ENCODE data around the gene PEX12. TPM values are rescaled to one million over a fixed set of nuclear protein-coding genes. Genes with fewer than 3 reads are reported as not detected.
"Not testable (repeated sequence)": the region's sequence is repeated elsewhere in the genome, so short reads cannot be mapped to it uniquely, and the experiment has no call there.

PEX12 gene
- total and polyA plus RNA-seq, 2 of the 4 experiments (the other 2 are of a cell fraction), result 4.5 to 7.9 TPM

DNA sequence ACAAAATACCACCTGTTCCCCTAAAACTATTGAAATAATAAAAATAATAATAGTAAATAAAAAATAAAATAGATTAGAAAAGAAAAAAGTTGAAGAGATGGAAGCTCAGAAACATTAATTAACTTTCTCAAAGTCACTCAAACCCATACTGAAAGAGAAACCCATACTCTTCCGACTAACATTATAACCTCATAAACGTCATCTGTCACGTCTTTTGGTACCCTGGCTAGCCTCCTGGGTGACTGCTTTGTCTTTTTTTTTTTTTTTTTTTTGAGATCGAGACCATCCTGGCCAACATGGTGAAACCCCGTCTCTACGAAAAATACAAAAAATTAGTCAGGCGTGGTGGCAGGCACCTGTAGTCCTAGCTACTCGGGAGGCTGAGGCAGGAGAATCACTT lies 48.5 kb downstream of the PEX12 start:
- dilution Hi-C loops (cut with HindIII; ENCODE audit: low sequenced_read_pairs, unreplicated experiment) (loop anchor here (25.0 kb wide), 2 partner anchors 218 to 343 kb away; partner anchors contain the start of gene SLC35G3), intact Hi-C loops (cut with micrococcal nuclease) (loop anchor here (5.0 kb wide), 1 partner anchor 158 kb away; the partner anchor contains the start of gene SLFN11), in situ Hi-C loops (cut with MboI; ENCODE audit: low sequenced_read_pairs) (loop anchor here (25.0 kb wide), 1 partner anchor 1118 kb away; no protein-coding TSS in a partner anchor)
- Histone ChIP-seq H3K27me3 (ENCODE audit: control insufficient read depth, insufficient read depth, low read length) (no peaks in the 10 kb centered on the region; the same call in 1 of the 2 replicates), H2AFZ (replicated peaks; ENCODE audit: low read length, poor library complexity) (no peak overlapping the region), H2BK120ac (ENCODE audit: low read depth, low read length) (no peak overlapping the region), H4K20me1 (ENCODE audit: insufficient read depth, low read length) (no peaks in the 10 kb centered on the region), H3K18ac (ENCODE audit: low read depth, low read length) (no peak overlapping the region), H3K23ac (ENCODE audit: low read depth, low read length) (no peak overlapping the region), H3K56ac (ENCODE audit: extremely low read depth, insufficient read depth, low read length) (no peak overlapping the region), H3K9me3 (ENCODE audit: control insufficient read depth, insufficient read depth, low read length) (no peaks in the 10 kb centered on the region), H3K79me1 (ENCODE audit: low read depth in 1 of 2, low read length in 2 of 2) (no peaks in the 10 kb centered on the region), H3K4me1 (ENCODE audit: control insufficient read depth, insufficient read depth, low read length) (no peaks in the 10 kb centered on the region), H2AK5ac (ENCODE audit: low read depth, low read length) (no peak overlapping the region), H3K9me1 (ENCODE audit: insufficient read depth, low read length) (no peaks in the 10 kb centered on the region), H2BK20ac (ENCODE audit: low read depth, low read length) (no peak overlapping the region), H4K8ac (ENCODE audit: low read depth in 2 of 2, low read length in 2 of 2) (no peak overlapping the region), H3K9ac (ENCODE audit: low read depth, low read length) (no peak overlapping the region), H2AK9ac (replicated peaks; ENCODE audit: low read depth, low read length, poor library complexity) (no peak overlapping the region), H3K4ac (ENCODE audit: low read depth, low read length) (no peak overlapping the region), H4K91ac (ENCODE audit: insufficient read depth, low read depth, low read length) (no peak overlapping the region), H3K36me3 (ENCODE audit: control insufficient read depth, insufficient read depth, low read length) (no peaks in the 10 kb centered on the region), H3K27ac (ENCODE audit: insufficient read depth, low read length) (no peak overlapping the region), H2BK5ac (ENCODE audit: low read depth, low read length, poor library complexity, severe bottlenecking) (no peak overlapping the region), H3K14ac (replicated peaks; ENCODE audit: low read depth, low read length) (no peak overlapping the region), H3K4me2 (ENCODE audit: low read depth, low read length) (no peak overlapping the region), H2BK15ac (ENCODE audit: low read depth, low read length) (no peak overlapping the region), H3K4me3 (ENCODE audit: insufficient read depth, low read depth, low read length) (no peak overlapping the region), H4K5ac (ENCODE audit: low read depth, low read length) (no peak overlapping the region)
- 50% methylated on average over 1 of the region's 8 CpGs; no CpG with 5 or more reads in 1 of the 2 experiments for WGBS, 2 experiments (ENCODE audit: extremely low coverage in 2 of 2, insufficient read length in 1 of 2)
- ATAC-seq (ENCODE audit: low read depth) (no peak), DNase-seq (no peak)
- BruUV-seq (replicated peaks), result no TSS peak
- ChIA-PET CTCF (interaction anchor here (0.8 kb wide), 1 partner anchor 507 kb away, joined by 3 read pairs; no protein-coding TSS in a partner anchor), POLR2A (ENCODE audit: unreplicated experiment) (no interaction called here)
- TF ChIP-seq, protein P1, sequence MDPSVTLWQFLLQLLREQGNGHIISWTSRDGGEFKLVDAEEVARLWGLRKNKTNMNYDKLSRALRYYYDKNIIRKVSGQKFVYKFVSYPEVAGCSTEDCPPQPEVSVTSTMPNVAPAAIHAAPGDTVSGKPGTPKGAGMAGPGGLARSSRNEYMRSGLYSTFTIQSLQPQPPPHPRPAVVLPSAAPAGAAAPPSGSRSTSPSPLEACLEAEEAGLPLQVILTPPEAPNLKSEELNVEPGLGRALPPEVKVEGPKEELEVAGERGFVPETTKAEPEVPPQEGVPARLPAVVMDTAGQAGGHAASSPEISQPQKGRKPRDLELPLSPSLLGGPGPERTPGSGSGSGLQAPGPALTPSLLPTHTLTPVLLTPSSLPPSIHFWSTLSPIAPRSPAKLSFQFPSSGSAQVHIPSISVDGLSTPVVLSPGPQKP (IDR thresholded peaks at IDR 0.05; ENCODE audit: borderline replicate concordance, low read depth, low read length), result no peak
- TF ChIP-seq NFE2L2 (IDR thresholded peaks at IDR 0.05; ENCODE audit: low read depth, low read length) (no peak), MAFK (IDR thresholded peaks at IDR 0.05; ENCODE audit: low read depth, low read length) (no peak), RCOR1 (IDR thresholded peaks at IDR 0.05; ENCODE audit: insufficient replicate concordance, low read length) (no peak), MXI1 (IDR thresholded peaks at IDR 0.05; ENCODE audit: borderline replicate concordance, low read depth, low read length) (no peak)

- H3K9me3 ChIP-seq (ENCODE audit: control insufficient read depth, insufficient read depth, low read length); BruUV-seq (replicated peaks): not testable (repeated sequence)
- dilution Hi-C loops (cut with HindIII; ENCODE audit: low sequenced_read_pairs, unreplicated experiment), result loop anchor here (25.0 kb wide), 2 partner anchors 217 to 342 kb away; partner anchors contain the start of gene SLC35G3
Observed at GRCh38 chr17:35529326-35529725, 49.0 kb downstream of the PEX12 start.

More at GRCh38 chr17:35529326-35529725, 49.0 kb downstream of the PEX12 start:
- ATAC-seq (ENCODE audit: low read depth); H3K4me3 ChIP-seq (ENCODE audit: insufficient read depth, low read depth, low read length); H3K14ac ChIP-seq (replicated peaks; ENCODE audit: low read depth, low read length); H3K79me1 ChIP-seq (ENCODE audit: low read depth in 1 of 2, low read length in 2 of 2); H3K56ac ChIP-seq (ENCODE audit: extremely low read depth, insufficient read depth, low read length); H3K9me1 ChIP-seq (ENCODE audit: insufficient read depth, low read length); H4K5ac ChIP-seq (ENCODE audit: low read depth, low read length); H3K9ac ChIP-seq (ENCODE audit: low read depth, low read length); H3K4me2 ChIP-seq (ENCODE audit: low read depth, low read length); H4K8ac ChIP-seq (ENCODE audit: low read depth in 2 of 2, low read length in 2 of 2); H3K27ac ChIP-seq (ENCODE audit: insufficient read depth, low read length); H4K20me1 ChIP-seq (ENCODE audit: insufficient read depth, low read length); intact Hi-C loops (cut with micrococcal nuclease); H2AFZ ChIP-seq (replicated peaks; ENCODE audit: low read length, poor library complexity); H3K27me3 ChIP-seq (ENCODE audit: control insufficient read depth, insufficient read depth, low read length); H3K36me3 ChIP-seq (ENCODE audit: control insufficient read depth, insufficient read depth, low read length); H2BK120ac ChIP-seq (ENCODE audit: low read depth, low read length); H3K18ac ChIP-seq (ENCODE audit: low read depth, low read length); H2AK9ac ChIP-seq (replicated peaks; ENCODE audit: low read depth, low read length, poor library complexity); H3K23ac ChIP-seq (ENCODE audit: low read depth, low read length); H2BK5ac ChIP-seq (ENCODE audit: low read depth, low read length, poor library complexity, severe bottlenecking); H3K4ac ChIP-seq (ENCODE audit: low read depth, low read length); POLR2A ChIA-PET (ENCODE audit: unreplicated experiment); H3K4me1 ChIP-seq (ENCODE audit: control insufficient read depth, insufficient read depth, low read length); H4K91ac ChIP-seq (ENCODE audit: insufficient read depth, low read depth, low read length); H2BK15ac ChIP-seq (ENCODE audit: low read depth, low read length); H2BK20ac ChIP-seq (ENCODE audit: low read depth, low read length); DNase-seq; H2AK5ac ChIP-seq (ENCODE audit: low read depth, low read length): not testable (repeated sequence)
- no CpG with 5 or more reads among the region's 1 CpG for WGBS, 2 experiments (ENCODE audit: extremely low coverage in 2 of 2, insufficient read length in 1 of 2)
- in situ Hi-C loops (cut with MboI; ENCODE audit: low sequenced_read_pairs), result loop anchor here (25.0 kb wide), 1 partner anchor 1117 kb away; no protein-coding TSS in a partner anchor
- CTCF ChIA-PET, result interaction anchor here (0.8 kb wide), 1 partner anchor 507 kb away, joined by 3 read pairs; no protein-coding TSS in a partner anchor

All from IMR-90 (cell line).